OCI-LY1 (cell line): ENCODE results near the gene OTOG.

Experiments
- CTCF ChIP-seq: fragments of 200-600 bp; sonication (generic), shearing (Covaris generic); IDR thresholded peaks from 2 replicates; pipeline ENCODE4 v1.5.1; 2017; ENCODE audit warnings: mild to moderate bottlenecking, antibody characterized with exemption, low read length, moderate library complexity, mixed read lengths
- EZH2 ChIP-seq: fragments of 200-600 bp; sonication (generic), shearing (Covaris generic); IDR thresholded peaks from 2 replicates; pipeline ENCODE4 v1.8.0; 2017; ENCODE audit warnings: borderline replicate concordance, mixed run types, mild to moderate bottlenecking, antibody characterized with exemption, low read length, moderate library complexity, mixed read lengths

- TF ChIP-seq CTCF (no peak), EZH2 (no peak)
These were observed 121.1 kb downstream of the OTOG start for GRCh38 chr11:17668166-17668565.
